IPS-15b (cell line): ENCODE measurements around the gene PNMA8C.
"Not testable (repeated sequence)": the region's sequence is repeated elsewhere in the genome, so short reads cannot be mapped to it uniquely, and the experiment has no call there.

Experiments
- H3K27me3 ChIP-seq: one replicate; pipeline ENCODE4 v1.6.1; 2013; ENCODE audit warnings: low read length; ENCODE audit not compliant: control insufficient read depth, insufficient read depth
- H3K36me3 ChIP-seq: one replicate; pipeline ENCODE4 v1.6.1; 2013; ENCODE audit warnings: low read length; ENCODE audit not compliant: control insufficient read depth, insufficient read depth
- H3K4me1 ChIP-seq: one replicate; pipeline ENCODE4 v1.6.1; 2013; ENCODE audit warnings: mild to moderate bottlenecking, low read length; ENCODE audit not compliant: control insufficient read depth, insufficient read depth
- H3K4me3 ChIP-seq: one replicate; pipeline ENCODE4 v1.5.1; 2013; ENCODE audit warnings: low read depth, low read length
- H3K9ac ChIP-seq: one replicate; pipeline ENCODE4 v1.6.1; 2013; ENCODE audit warnings: low read depth, mild to moderate bottlenecking, low read length
- H3K9me3 ChIP-seq: one replicate; pipeline ENCODE4 v1.6.1; 2013; ENCODE audit warnings: mild to moderate bottlenecking, low read length; ENCODE audit not compliant: control insufficient read depth, insufficient read depth

PNMA8C gene

DNA sequence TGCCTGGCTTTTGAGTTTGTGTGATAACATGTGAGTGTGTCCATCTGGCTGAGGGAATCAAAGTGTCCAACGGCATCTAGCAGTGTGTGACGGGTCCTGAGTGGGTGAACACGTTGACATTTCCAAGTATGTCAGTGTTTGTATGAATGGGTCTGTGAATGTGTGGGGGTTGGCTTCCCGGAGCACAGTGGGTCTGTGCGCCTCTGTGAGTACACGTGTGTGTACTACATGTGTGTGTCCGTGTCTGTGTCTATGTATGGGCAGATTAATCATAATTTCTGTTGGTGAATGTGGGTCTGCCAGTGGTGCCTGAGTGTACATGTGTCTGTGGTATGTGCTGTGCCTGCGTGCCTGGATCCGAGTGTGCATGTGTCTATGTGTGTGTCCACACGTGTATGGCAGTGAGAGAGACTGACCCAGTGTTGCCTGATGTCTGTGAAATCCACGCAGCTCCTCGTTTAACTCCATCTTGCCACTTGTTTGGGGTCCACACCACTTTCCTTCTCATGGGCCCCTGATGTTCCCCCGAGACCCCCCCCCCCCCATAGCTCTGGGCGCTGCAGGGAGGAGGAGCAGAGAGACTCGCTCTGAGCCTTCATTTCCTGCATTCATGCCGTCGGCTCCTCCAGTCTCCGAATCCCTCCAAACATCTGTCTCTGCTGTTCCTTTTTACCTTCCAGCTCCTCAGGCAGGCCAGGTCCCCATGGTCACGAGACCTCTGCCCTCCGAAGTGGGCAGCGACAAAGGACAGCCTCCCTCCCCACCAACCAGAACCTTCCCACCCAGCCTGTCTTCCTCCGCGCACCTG lies 20.7 kb downstream of the PNMA8C start:
- Histone ChIP-seq H3K36me3 (no peaks in the 10 kb centered on the region), H3K9me3 (no peaks in the 10 kb centered on the region), H3K27me3 (peaks cover 11% of the 10 kb centered on the region), H3K4me1 (peaks cover 9% of the 10 kb centered on the region), H3K4me3 (peak overlapping the region; percentile 68), H3K9ac (peak overlapping the region; percentile 76)

DNA sequence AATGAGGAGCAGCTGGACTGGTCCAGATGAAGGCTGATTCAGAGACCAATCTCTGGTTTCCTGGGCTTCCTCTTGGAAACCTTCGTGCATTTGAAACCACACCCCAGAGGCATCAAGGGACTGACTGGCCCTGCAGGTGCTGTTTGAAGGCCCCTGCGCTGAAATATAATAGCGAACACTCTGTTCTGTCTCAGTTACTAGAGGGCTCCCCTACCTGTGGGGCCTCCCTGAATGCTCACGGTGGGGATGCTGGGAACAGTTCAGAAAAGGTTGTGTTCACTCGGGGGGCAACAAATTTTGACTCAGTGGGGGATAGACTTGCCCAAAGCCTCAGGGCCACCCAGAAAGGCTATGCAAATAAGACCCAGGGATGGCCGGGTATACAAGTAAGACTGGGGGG lies 21.8 kb downstream of the PNMA8C start:
- Histone ChIP-seq H3K4me1 (peaks cover 11% of the 10 kb centered on the region), H3K27me3 (peaks cover 11% of the 10 kb centered on the region), H3K9ac (no peak overlapping the region), H3K9me3 (no peaks in the 10 kb centered on the region), H3K4me3 (peak overlapping the region; percentile 13), H3K36me3 (no peaks in the 10 kb centered on the region)

DNA sequence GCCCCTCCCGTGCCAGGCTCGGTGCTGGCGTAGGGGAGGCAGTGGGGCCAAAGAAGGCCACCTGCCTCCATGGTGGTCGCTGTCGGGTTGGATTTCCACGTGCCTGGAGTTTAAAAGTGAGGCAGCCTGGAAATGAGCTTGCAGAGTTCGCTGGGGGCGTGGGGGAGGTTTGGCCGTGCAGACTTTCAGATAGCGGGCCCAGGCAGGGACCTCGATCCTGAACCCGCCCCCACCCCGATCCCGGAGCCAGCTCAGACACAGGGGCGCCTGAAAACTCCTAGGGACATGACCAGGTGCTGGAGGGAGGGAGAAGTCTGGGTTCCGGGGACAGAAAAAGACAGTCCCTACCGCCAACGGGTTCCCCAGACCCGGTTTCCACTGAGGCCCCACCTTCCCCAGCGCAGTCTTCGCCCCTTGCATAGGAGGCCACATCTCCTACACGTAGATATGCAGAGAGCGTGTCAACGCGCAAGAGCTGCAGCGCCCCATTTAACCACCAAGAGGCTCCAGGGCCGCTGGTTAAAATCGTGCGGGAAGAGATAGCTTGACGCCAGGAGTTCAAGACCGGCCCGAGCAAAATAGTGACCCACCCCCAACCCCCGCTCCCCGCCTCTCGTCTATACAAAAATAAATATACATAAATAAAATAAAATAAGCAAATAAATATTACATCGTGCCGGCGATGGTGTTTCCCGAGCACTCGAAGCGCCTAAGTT lies 23.8 kb downstream of the PNMA8C start:
- Histone ChIP-seq H3K4me1 (peaks cover 11% of the 10 kb centered on the region), H3K9ac (no peak overlapping the region), H3K9me3 (no peaks in the 10 kb centered on the region), H3K4me3 (peak overlapping the region; percentile 62), H3K27me3 (peaks cover 11% of the 10 kb centered on the region), H3K36me3 (no peaks in the 10 kb centered on the region)

DNA sequence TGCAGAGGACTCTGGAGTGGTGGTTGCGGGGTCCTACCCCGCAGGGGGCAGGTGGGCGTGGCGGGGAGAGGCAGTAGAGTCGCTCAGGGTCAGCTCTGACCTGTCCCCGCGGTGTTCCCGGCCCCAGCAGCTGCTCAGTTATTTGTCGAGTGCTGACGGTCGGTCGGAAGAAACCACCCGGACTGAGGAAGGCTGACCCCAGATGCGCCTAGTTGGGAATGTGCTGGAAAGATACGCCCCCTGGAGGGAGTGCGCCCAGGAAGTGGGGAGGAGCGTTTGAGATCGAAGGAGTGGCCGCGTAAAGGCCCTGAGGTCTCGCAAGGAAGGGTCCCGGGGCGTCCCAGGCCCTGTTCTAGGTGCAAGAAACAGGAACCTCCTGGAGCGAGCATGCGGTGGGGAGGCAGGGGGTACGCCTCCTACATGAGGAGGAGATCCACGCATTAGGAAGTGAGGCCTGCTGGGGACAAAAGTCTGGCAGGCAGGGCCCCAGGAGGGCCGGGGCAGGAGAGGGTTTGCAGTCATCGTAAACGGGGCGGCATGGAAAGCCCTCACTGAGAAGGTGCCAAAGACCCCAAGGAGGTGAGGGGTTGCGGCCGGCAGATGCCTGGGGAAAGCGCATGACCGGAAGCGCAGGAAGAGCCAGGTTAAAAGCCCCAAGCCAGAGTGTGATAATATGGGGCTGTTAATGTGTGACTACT lies 24.5 kb downstream of the PNMA8C start:
- H3K27me3 ChIP-seq: peaks cover 11% of the 10 kb centered on the region
- H3K36me3 ChIP-seq: no peaks in the 10 kb centered on the region
- peak overlapping the region; percentile 24 for H3K9ac ChIP-seq
- H3K9me3 ChIP-seq: no peaks in the 10 kb centered on the region
- peaks cover 11% of the 10 kb centered on the region for H3K4me1 ChIP-seq
- peak overlapping the region; percentile 62 for H3K4me3 ChIP-seq

- no peaks in the 10 kb centered on the region for H3K36me3 ChIP-seq
- no peak overlapping the region for H3K9ac ChIP-seq
- H3K4me1 ChIP-seq: peaks cover 9% of the 10 kb centered on the region
- H3K9me3 ChIP-seq: no peaks in the 10 kb centered on the region
- H3K27me3 ChIP-seq: peaks cover 8% of the 10 kb centered on the region
- no peak overlapping the region for H3K4me3 ChIP-seq
These were observed 26.0 kb downstream of the PNMA8C start for GRCh38 chr19:46402725-46403124.

DNA sequence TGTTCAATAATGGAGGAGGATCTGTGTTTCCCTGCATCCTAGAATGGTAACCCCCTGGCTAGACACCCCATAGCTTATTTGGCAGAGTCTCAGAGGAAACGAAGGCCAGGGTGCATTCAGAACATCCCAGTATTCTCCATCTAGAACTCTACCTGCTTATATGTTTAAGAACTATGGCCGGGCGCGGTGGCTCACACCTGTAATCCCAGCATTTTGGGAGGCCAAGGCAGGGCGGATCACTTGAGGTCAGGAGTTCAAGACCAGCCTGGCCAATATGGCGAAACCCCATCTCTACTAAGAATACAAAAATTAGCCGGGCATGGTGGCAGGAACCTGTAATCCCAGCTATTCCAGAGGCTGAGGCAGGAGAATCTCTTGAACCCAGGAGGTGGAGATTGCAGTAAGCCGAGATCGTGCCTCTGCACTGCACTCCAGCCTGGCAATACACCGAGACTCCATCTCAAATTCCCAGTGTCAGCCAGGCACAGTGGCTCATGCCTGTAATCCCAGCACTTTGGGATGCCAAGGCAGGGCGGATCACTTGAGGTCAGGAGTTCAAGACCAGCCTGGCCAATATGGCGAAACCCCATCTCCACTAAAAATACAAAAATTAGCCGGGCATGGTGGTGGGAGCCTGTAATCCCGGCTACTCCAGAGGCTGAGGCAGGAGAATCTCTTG lies 30.8 kb downstream of the PNMA8C start:
- not testable (repeated sequence) for H3K4me1 ChIP-seq, H3K9me3 ChIP-seq, H3K36me3 ChIP-seq, H3K4me3 ChIP-seq, H3K9ac ChIP-seq, H3K27me3 ChIP-seq

- H3K9me3 ChIP-seq: no peaks in the 10 kb centered on the region
- no peak overlapping the region for H3K9ac ChIP-seq
- peaks cover 19% of the 10 kb centered on the region for H3K36me3 ChIP-seq
- H3K27me3 ChIP-seq: no peaks in the 10 kb centered on the region
- peaks cover 2% of the 10 kb centered on the region for H3K4me1 ChIP-seq
- no peak overlapping the region for H3K4me3 ChIP-seq
These were observed 34.3 kb downstream of the PNMA8C start for GRCh38 chr19:46394402-46394797.

- H3K4me1 ChIP-seq: peaks cover 2% of the 10 kb centered on the region
- H3K36me3 ChIP-seq: peaks cover 24% of the 10 kb centered on the region
- no peak overlapping the region for H3K9ac ChIP-seq
- no peak overlapping the region for H3K4me3 ChIP-seq
- no peaks in the 10 kb centered on the region for H3K9me3 ChIP-seq
- no peaks in the 10 kb centered on the region for H3K27me3 ChIP-seq
These were observed 35.0 kb downstream of the PNMA8C start for GRCh38 chr19:46393456-46394401.

- Histone ChIP-seq H3K9ac (no peak overlapping the region), H3K36me3 (peaks cover 33% of the 10 kb centered on the region), H3K27me3 (no peaks in the 10 kb centered on the region), H3K4me3 (no peak overlapping the region), H3K4me1 (peaks cover 2% of the 10 kb centered on the region), H3K9me3 (no peaks in the 10 kb centered on the region)
These were observed 35.9 kb downstream of the PNMA8C start for GRCh38 chr19:46392837-46393236.

DNA sequence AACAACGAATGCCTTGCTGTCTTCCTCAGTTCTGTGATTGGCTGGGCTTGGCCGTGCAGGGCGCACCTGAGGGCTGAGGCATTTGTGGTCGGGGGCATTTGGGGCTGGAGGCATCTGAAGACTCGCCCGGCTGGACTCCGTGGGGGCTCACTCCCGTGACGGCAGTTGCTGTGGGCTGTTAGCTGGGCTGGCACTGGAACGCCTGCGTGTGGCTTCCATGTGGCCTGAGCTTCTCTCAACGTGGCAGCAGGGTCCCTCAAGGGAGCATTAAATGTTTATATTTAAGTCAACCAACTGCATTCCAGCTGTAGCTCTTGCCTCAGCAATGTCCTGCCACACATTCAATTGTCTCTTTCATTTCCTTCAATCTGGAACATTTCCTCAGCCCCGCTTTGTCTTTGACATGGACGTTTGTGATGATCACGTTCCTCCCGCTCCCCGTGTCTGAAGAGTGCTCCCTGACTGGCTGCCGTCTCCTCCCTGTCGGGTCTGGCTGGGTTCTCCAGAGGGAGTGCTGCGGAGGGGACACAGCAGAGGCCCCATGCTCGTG lies 36.4 kb downstream of the PNMA8C start:
- Histone ChIP-seq H3K9ac (no peak overlapping the region), H3K27me3 (no peaks in the 10 kb centered on the region), H3K4me3 (no peak overlapping the region), H3K4me1 (no peaks in the 10 kb centered on the region), H3K9me3 (no peaks in the 10 kb centered on the region), H3K36me3 (peaks cover 37% of the 10 kb centered on the region)
